GM15510 (cell line): Measurements from ENCODE around the gene LRRC25.
A peak's percentile ranks its signal among the peaks of the same experiment; 100 is the strongest.

Experiments
- POLR2A ChIP-seq: IDR thresholded peaks from 3 replicates; pipeline ENCODE4 v1.6.1; 2011; ENCODE audit warnings: borderline replicate concordance; ENCODE audit not compliant: insufficient read length; ENCODE audit errors: extremely low read depth

LRRC25 gene

DNA sequence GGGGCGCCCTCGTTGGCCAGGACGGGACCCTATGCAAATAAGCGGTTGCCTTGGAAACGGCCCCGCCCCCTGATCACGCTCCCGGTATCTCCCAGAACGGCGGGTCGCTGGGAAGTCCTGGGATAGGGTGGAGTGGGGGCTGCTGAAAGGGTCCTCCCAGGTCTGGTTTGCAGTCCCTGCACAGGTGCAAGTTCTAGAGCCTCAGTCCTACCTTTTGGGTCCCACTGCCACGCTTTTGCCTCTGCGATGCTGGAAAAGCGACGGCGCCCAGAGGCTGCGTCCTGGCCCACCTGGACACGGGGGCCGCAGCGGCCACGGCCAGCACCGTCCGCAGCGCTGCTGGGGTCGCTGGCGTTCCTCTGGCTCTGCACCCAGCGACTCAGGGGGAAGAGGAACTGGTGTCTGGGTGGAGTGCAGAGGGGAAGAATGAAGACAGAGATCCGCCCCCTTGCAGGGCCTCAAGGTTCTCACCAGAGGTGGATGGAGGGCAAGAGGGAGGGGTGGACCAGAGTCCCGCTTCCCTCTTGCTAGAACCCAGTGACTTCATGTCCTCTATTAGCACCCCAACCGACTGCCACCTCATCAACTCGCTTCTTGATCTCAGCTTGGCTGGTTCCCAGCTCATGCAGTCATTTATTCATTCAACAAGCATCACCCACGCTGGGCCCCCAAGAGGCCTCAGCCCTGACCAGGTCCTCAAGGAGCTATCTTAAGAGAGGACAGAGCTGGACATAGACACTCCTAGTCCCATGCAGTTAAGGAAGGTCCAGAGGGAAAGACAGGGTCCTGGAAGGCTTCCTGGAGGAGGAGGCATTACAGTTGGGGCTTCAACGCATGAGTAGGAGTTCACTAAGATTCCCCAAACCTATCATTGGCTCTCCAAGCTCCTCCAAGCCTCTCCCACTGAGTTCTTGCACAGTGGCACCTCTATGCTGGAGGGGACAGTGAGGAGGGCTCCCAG is at the start of gene LRRC25:
Gene LRRC25, minus strand, starts transcription at position 381 of the 961 bp plus-strand sequence. CDS start 659 bp downstream, outside the sequence.
- peak; percentile 25 for TF ChIP-seq POLR2A

GRCh38 chr19:18446811-18447359 is 49.5 kb upstream of the LRRC25 start:
- TF ChIP-seq POLR2A = no peak

DNA sequence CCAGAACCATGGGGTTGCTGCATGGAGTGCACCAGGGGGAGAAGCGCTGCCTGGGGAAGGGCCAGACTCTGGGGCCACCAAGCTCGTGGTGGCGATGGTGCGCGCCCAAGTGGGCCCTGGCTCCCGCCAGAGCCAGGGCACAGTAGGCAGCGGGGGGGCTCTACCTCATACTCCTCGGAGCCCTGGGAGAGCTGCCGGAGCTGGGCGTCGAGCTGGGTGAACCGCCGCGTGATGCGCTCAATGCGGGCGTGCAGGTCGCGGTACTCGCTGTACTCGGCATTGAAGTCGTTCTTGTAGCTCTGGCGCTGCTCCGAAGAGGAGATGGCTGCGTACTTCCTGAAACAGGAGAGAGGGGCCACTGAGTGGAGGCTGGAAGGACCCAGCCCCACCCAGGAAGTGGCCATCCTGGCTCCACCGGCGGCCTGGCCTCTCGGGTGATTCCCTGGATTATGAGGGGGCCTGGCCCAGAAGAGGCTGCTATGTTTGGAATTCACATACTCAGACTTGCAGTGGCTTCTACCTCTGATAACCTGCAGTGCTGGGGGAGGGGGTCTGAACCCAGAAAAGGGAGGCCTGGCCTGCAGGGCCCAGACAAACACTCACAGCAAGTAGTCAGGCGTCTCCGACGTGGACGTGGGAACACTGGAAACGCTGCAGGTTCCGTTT is 48.9 kb upstream of the LRRC25 start:
- TF ChIP-seq POLR2A = no peak

- no peak for TF ChIP-seq POLR2A
Measured at GRCh38 chr19:18445262-18445948, 48.0 kb upstream of the LRRC25 start.

DNA sequence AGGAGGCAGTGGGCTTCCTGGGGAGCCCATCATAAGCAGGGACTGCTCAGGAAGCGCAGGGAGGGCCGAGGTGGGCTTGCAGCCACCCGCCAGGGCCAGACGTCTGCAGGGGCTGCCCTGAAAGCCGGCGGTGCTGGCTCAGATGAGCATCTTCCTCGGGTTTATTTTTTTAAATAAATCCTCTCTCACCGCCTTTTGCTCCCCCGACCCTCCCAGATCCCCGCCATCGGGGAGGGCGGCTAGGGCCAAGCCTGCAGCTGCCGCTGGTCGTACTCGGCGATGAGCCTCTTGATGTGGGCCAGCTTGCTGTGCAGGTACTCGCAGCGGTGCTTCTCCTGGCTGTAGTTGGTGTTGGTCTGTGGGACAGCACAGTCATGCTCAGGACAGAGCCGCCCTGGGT is 47.1 kb upstream of the LRRC25 start:
- no peak for TF ChIP-seq POLR2A

- TF ChIP-seq POLR2A = no peak
Measured at GRCh38 chr19:18443831-18444230, 46.4 kb upstream of the LRRC25 start.

DNA sequence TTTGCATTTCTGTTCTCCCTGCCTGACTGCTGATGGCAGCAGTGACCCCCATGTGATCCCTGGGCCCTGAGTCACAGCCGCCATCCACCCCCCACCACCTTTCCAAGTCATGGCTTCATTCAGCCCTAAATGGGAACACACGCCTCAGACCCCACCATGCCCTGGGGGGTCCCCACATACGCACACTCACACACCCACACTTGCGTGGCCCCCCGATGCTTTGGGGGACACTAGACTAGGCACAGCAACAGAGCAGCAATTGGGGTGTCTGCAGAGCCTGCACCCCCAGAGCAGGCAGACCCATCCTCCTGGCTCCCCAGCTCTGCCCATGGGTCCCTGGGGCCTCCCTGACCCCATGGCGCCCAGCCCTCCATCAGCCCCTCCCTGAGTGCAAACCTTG is 46.0 kb upstream of the LRRC25 start:
- no peak for TF ChIP-seq POLR2A

GRCh38 chr19:18442941-18443340 is 45.5 kb upstream of the LRRC25 start:
- TF ChIP-seq POLR2A = no peak

DNA sequence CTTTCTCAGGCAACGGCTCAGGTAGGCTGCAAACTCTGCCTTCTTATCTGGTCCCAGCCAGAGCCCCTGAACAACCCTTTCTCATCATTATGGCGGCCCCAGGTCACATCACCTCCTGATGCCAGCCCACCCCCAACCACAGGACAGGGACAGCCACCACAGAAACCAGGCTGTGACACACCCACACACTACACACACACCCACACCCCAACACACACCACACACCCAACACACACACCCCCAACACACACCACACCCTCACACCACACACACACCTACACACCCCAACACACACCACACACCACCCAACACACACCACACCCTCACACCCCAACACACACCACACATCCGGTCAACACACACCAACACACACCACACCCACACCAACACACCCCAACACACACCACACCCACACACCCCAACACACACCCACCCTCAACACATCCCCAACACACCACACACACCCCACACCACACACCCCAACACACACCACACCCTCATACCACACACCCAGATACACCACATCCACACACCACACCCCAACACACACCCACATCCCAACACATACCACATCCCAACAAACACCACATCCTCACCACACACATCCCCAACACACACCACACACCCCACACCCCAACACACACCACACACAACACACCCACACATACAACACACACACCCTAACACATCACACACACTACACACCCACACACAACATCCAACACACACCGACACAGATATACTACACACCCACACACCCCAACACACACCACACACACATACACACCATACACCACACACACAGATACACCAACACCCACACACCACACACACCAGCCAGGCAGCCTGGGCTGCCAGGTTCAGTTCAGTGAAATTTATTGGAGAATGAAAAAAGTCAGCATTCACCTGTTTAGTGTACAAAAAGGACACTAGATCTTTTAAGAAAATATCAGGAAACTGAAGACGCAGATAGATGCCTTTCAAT is 44.7 kb upstream of the LRRC25 start:
- no peak for TF ChIP-seq POLR2A

DNA sequence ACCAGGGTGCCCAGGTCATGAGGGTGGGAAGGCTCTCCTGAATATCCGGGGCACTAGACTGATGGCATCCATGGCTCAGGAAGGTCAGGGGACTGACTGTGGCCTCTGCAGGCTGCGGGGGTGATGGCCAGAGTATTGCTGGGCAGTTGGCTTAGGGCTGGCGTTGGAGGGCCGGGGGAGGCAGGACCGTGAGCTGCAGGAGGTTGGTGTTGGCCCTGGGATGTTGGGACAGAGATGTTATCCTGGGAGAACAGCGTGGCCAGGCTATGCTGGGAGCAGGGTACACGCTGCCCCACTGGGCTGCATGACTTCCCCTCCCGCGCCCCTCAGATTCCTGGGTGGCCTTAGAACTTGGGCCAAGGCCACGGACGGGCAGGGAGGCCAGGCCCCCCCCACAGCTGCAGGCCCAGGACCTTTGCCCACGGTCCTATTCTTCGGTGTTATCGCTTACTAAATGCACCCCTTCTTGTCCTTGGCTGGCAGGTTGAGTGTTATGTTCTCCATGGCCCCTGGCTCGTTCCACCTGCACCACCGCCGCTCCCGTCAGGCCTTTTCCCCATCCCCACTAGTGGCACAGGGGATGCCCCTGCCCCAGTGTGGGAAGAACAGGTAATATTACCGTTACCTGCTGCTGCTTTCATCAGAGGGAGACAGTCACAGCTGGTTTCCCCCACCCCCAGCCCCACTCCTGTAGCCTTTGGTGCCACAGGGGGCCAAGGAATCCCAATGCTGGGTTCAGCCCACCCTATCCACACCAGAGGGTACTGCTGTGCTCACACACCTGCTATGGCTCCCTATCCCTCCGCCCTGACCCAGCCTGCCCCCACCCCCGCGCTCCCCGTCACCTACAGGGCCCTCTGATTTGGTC is 43.7 kb upstream of the LRRC25 start:
- TF ChIP-seq POLR2A = no peak

DNA sequence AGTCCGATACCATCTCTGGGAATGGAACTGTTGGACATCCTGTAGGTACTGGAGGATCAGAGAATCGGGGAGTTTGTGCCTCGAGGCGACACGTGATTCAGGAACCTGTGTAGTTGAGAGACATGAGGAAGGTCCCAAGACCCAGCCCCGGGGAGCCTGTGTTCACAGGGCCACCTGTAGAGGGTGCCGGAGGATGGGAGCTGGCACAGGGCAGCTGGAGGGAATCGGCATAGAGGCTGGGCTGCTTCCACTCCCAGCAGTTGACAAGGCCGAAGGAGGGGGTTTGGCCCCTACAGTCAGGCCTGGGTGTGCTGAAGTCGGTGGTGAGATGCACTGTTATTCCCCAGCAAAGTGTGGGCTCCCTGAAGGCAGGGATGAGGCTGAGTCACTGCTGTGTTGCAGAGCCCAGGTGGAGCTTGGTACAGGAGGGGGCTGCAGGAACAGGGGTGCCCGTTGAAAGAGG is 43.0 kb upstream of the LRRC25 start:
- no peak for TF ChIP-seq POLR2A

GRCh38 chr19:18439910-18440237 is 42.5 kb upstream of the LRRC25 start:
- no peak for TF ChIP-seq POLR2A

DNA sequence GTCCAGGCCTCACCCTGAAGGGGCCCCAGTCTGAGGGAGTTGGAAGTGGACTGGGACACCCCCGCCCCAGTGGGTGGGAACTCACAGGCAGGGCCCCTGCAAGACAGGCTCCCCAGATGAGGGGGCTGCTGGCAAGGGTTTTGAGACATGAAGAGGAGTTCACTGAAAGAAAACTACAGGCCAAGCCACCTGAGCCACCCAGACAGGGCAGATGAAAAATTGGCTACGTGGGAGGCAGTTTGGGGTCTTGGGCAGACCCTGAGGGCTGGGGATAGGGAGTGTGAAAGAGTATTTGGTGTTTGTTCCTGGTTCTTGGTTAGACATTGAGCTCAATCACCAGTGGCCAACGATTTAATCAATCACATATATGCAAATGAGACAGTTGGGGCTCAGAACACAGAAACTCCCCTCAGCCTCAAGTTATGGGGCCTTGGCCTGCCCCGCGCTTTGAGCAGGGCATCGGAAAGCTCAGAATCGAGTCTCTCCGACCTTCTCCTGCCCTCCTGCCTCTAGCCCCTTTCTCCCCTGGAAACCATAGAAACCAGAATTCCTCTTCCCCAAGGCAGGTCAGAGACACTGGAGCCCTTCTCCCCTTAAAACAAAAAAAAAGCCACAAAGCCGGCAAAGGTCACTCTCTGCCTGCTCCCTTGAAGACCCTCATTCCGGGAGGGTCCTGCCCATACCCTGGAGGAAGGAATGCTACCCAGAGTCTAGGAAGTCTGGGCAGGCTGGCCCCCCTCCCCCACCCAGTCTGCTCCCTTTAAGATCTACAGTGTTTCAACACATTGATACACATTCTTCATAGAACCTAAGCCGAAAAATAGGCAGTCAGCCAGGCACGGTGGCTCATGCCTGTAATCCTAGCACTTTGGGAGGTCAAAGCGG is 41.8 kb upstream of the LRRC25 start:
- no peak for TF ChIP-seq POLR2A
